Inflammatory macrophage treated with lipopolysaccharide for 1 hour (primary cell): Measurements from ENCODE around the gene SLC38A3.
"Not testable (repeated sequence)": the region's sequence is repeated elsewhere in the genome, so short reads cannot be mapped to it uniquely, and the experiment has no call there.

Experiments
- DNase-seq, 2 donors: peaks; one replicate each; pipeline ENCODE4 v3.0.0-alpha.2; 2020 to 2022

SLC38A3 gene

DNA sequence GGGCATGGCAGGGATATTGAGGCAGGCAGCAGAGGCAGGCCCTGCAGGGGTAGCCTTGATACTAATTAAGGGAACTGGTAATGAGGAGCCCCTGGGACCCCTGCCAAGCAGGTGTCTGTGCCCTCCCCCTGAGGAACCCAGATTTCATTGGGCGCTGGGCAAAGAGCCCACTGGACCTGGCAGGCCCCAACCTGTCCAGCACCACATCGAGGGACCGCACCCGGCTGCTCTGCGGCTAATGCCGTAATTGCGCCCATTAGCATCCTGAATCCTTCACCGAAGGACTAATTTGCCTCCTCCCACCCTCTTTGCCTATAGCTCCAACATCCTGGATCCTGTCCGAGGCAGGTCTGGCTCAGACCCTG is 50.2 kb downstream of the SLC38A3 start:
- DNase-seq: no peak

GRCh38 chr3:50256978-50257890 is 52.2 kb downstream of the SLC38A3 start:
- DNase-seq: peak in 1 of 2 donors; percentile 54

GRCh38 chr3:50258029-50258680 is 53.1 kb downstream of the SLC38A3 start:
- DNase-seq: no peak

GRCh38 chr3:50258979-50259378 is 53.9 kb downstream of the SLC38A3 start:
- no peak for DNase-seq

GRCh38 chr3:50259432-50260026 is 54.5 kb downstream of the SLC38A3 start:
- DNase-seq: no peak

DNA sequence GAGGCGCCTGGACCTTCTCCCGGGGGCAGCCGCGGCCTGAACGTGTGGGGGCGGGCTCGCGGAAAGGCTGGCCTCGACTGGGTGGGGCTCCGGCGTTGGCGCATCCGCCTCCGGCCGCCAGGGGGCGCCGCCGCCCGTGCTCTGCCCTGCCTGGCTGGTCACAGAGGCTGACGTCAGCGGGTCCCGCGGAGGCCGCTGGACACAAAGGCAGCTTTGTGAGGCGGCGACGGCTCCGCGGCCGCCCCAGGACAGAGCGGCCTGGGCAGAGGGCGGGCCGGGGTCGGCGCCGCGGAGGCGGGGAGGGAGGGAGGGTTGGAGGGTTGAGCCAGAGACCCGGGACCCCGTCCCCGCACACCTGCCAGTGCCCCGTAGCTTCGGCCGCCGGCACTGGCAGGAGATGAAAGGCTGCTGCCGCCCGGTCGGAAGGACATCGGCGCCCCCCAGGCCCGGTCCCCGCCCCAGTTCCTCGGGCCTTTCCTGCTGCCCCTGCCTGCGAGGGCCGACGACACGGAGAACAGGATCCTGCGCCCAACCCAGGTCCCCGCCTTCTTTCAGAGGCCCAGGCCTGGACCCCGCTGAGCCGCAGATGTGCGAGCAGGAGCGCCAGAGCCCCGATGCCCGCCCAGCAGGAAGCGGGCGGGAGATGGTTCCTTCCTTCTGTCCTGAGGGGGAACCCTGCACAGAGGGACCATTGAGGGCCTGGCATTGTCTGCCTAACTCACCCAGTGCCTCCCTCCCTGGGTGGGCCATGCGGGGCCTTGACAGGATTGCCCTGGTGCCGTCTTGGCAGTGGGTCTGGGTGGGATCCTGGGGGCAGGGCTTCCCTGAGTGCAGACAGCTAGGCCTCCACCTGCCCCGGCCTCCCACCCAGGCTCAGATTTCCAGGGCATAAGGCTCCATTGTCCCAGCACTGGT is 55.2 kb downstream of the SLC38A3 start:
- peak; percentile 82 to 94 for DNase-seq

GRCh38 chr3:50260942-50261441 is 55.9 kb downstream of the SLC38A3 start:
- DNase-seq: no peak

DNA sequence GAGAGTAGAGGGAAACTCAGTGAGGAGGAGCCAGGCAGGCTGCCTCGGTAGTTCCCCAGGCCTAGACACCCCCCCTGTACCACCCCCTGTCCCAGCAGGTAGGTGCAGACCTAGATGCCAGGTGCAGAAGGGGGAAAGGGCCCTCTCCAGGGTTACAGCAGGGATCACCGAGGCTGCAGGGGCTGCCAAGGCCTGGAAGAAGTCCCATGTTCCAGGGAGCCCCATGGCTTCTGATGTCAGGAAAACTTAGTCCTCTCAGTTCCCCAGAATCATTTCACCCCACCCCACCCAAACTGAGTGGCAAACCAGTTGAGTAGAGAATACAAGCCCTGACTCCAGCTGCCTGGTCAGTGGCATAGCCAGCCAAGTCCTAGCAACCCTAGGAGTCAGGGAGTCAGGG is 56.4 kb downstream of the SLC38A3 start:
- no peak for DNase-seq

GRCh38 chr3:50262200-50262599 is 57.1 kb downstream of the SLC38A3 start:
- not testable (repeated sequence) for DNase-seq

- no peak for DNase-seq
These were observed 57.7 kb downstream of the SLC38A3 start for GRCh38 chr3:50262778-50263177.

- no peak for DNase-seq
These were observed 58.7 kb downstream of the SLC38A3 start for GRCh38 chr3:50263478-50264382.

GRCh38 chr3:50264383-50264963 is 59.4 kb downstream of the SLC38A3 start:
- no peak for DNase-seq

- DNase-seq: no peak
These were observed 60.0 kb downstream of the SLC38A3 start for GRCh38 chr3:50264964-50265485.

GRCh38 chr3:50265571-50265970 is 60.5 kb downstream of the SLC38A3 start:
- DNase-seq: no peak

- DNase-seq: no peak
These were observed 60.9 kb downstream of the SLC38A3 start for GRCh38 chr3:50266017-50266416.

- DNase-seq: no peak
These were observed 61.8 kb downstream of the SLC38A3 start for GRCh38 chr3:50266836-50267235.

- no peak for DNase-seq
These were observed 62.3 kb downstream of the SLC38A3 start for GRCh38 chr3:50267280-50267913.

DNA sequence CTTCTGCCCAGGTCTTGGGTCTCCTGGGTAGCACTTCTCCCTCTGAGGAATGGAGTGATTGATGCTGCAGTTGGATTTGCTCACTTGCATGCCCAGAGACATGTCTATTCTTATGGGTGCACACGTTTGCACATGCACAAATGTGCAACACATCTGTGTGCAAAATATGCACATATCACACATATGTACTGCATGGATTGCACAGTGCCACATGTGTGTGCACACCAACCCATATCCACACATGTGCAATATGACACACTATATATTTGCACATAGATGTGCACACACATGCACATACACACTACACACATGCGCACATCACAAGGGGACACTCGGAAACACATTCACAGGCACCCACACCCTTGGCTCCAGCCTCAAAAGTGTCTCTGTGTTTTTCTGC is 63.2 kb downstream of the SLC38A3 start:
- DNase-seq: no peak

DNA sequence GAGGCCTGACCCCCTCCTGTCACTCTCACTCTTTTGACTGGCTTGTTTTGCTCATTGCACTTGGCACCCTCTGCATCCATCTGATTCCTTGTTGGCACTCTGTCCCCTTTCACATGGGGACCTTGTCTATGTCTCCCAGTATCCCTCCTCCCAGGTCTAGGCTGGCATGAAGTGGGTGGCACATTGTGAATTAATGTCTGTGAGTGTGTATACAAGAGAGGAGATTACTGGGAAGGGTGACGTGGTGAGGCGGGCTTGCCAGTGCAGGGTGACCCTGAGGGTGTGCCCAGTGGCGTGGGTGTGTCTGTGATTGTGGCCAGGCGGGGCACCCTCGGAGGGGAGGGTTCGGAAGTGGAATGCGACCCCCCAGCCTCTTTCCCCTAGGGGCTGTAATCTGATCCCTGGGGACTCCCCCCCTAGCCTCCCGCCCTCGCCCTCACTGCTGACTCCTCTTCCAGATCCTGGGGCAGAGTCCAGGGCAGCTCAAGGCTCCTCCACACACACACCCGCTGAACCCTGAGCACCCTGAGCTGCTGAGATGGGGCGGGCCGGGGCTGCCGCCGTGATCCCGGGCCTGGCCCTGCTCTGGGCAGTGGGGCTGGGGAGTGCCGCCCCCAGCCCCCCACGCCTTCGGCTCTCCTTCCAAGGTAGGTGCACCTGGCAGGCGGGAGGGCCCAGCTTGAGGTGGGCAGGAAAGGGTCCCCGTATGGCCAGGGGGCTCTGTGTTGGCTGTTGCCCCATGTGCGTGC is 63.8 kb downstream of the SLC38A3 start, which contains the start of gene SEMA3B:
Gene SEMA3B, plus strand, starts transcription at position 445 of the 749 bp plus-strand sequence. Its CDS starts 94 bp downstream, at position 539.
- no peak for DNase-seq
